PC-3 (cell line): ENCODE results near the gene SLMAP.

ENCODE experiments used
- CTCF ChIP-seq: fragments of 300-600 bp; sonication (generic); conservative IDR thresholded peaks from 2 replicates; pipeline ENCODE4 v1.5.1; 2017; ENCODE audit warnings: antibody characterized with exemption, low read depth, mild to moderate bottlenecking, low read length
- EZH2 ChIP-seq: fragments of 300-600 bp; sonication (generic); IDR thresholded peaks from one replicate; pipeline ENCODE4 v1.6.1; 2017; ENCODE audit warnings: antibody characterized with exemption, mild to moderate bottlenecking, low read length; ENCODE audit not compliant: unreplicated experiment

DNA sequence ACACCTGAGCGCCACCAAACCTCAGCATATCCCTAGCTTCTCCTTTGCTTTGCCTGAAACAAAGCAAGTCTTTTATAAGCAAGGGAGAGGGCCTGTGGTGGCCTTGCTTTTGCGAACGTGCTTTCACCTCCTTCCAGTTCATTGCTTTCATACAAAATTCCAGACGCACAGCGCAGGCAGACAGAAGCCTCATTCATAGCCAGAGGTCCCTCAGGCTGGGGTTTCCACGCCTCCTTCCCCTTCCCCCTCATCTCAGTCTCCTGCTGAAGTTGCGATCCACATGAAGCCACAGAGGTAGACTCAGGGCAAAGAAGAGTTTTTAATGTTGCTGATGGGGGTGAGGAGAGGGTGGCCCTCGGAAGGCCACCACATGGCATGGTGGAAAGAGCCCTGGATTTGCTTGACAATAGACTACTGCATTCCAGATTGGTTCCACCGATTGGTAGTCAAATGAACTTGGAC is 192.7 kb downstream of the SLMAP start:
- TF ChIP-seq CTCF (no peak), EZH2 (no peak)
